Esophagus (tissue), 2 donors: ENCODE measurements around the gene TTYH1. TPM values are rescaled to one million over a fixed set of nuclear protein-coding genes. Genes with fewer than 3 reads are reported as not detected.

ENCODE experiments used
- H3K27ac ChIP-seq, 2 donors: one replicate each; pipeline ENCODE4 v1.5.1; 2013; ENCODE audit warnings: low read depth in 2 of 2, mild to moderate bottlenecking in 2 of 2, inconsistent platforms in 1 of 2, low read length in 1 of 2, moderate library complexity in 1 of 2
- H3K27me3 ChIP-seq, 2 donors: one replicate each; pipeline ENCODE4 v1.6.1; 2013; ENCODE audit warnings: low read length in 2 of 2, control low read depth in 1 of 2, mild to moderate bottlenecking in 1 of 2; ENCODE audit not compliant: insufficient read depth in 2 of 2, control insufficient read depth in 1 of 2
- H3K36me3 ChIP-seq, 2 donors: one replicate each; pipeline ENCODE4 v1.6.1; 2013; ENCODE audit warnings: low read length in 1 of 2; ENCODE audit not compliant: control insufficient read depth in 2 of 2, insufficient read depth in 2 of 2
- H3K4me1 ChIP-seq, 2 donors: one replicate each; pipeline ENCODE4 v1.6.1; 2013; ENCODE audit warnings: low read length in 1 of 2; ENCODE audit not compliant: control insufficient read depth in 2 of 2, insufficient read depth in 2 of 2
- H3K4me3 ChIP-seq, 2 donors: one replicate each; pipeline ENCODE4 v1.5.1; 2013; ENCODE audit warnings: low read length in 2 of 2, mild to moderate bottlenecking in 2 of 2, low read depth in 1 of 2, moderate library complexity in 1 of 2
- H3K9me3 ChIP-seq, 2 donors: one replicate each; pipeline ENCODE4 v1.6.1; 2013; ENCODE audit warnings: mild to moderate bottlenecking in 2 of 2, low read depth in 1 of 2, low read length in 1 of 2, moderate library complexity in 1 of 2; ENCODE audit not compliant: control insufficient read depth in 2 of 2, insufficient read depth in 1 of 2
- WGBS, 2 donors: extraction: QIAGEN DNeasy Blood & Tissue Kit; methylation state at CpG; one replicate each; pipeline ENCODE4 v1.1.7; 2013; 5-methylcytosine and 5-hydroxymethylcytosine counted together
- polyA plus RNA-seq, 2 donors: library from polyadenylated mRNA; stranded (reverse); fragments of 200-250 nt; gene quantifications; one replicate each; pipeline ENCODE4 v1.2.3, GENCODE V29; 2013
- donor health status: healthy with polysubstance abuse.
- donor health status: Bipolar disorder and iron deficiency.

Gene TTYH1
- polyA plus RNA-seq, 2 donors, result 0.82 to 3.7 TPM

DNA sequence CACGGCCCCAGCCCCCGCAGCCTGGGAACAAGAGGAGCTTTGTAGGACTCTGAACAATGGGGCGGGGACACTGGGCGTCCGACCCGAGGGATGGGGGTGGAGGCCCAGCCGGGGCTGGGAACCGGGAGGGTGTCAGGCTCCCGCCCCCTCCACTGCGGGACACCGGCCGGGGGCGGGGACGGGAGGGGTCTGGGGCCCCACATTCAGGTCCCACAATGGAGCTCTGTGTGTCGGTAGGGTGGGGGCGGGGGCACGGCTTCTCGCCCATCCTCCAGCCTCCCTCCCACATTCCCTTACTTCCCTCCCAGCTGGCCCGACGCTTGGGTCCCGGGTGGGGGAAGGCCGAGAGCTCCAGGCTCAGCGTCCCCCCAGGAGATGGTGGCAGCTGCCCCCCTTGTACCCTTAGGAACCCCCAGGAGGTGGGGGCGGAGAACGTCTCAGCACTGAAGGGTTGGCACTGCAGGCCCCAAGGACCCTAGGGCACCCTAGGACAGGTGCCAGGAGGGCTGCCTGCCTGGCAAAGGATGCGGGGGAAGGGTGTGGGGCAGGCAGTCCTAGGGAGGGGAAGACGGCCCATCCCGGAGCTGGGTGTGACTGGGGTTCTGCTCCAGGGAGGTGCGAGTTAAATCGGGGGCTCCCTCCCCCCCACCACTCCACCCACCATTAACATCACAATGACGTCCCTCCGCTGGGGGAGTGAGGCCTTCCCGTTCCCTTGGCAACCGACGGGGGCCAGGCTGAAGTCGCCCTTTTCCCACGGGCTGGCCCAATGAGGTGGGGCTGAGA is 5.3 kb downstream of the TTYH1 start:
- Histone ChIP-seq H3K9me3 (peaks cover 0 to 2% of the 10 kb centered on the region in 2 donors), H3K4me1 (peaks cover 0 to 2% of the 10 kb centered on the region in 2 donors), H3K27me3 (peaks cover 0 to 10% of the 10 kb centered on the region in 2 donors), H3K36me3 (no peaks in the 10 kb centered on the region), H3K27ac (no peak overlapping the region), H3K4me3 (no peak overlapping the region)
- 14 to 17% methylated on average over 33 to 37 of the region's 37 CpGs for WGBS, 2 donors

DNA sequence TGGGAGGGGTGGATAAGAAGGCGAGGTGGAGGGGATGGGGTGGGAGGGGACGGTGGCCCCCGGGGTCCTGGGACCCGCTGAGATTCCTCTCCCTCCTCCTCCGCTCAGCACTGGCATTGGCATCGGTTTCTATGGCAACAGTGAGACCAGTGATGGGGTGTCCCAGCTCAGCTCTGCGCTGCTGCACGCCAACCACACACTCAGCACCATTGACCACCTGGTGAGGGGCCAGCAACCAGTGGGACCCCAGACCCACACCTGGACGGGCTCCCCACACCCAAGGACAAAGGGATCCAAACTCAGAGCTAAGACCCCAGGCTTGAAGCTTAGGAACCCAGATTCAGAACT is 5.9 kb downstream of the TTYH1 start:
- WGBS, 2 donors, result 33 to 42% methylated on average over 9 of the region's 9 CpGs
- Histone ChIP-seq H3K4me3 (no peak overlapping the region), H3K4me1 (peaks cover 0 to 2% of the 10 kb centered on the region in 2 donors), H3K27ac (no peak overlapping the region), H3K36me3 (no peaks in the 10 kb centered on the region), H3K27me3 (peaks cover 0 to 7% of the 10 kb centered on the region in 2 donors), H3K9me3 (peaks cover 0 to 2% of the 10 kb centered on the region in 2 donors)

DNA sequence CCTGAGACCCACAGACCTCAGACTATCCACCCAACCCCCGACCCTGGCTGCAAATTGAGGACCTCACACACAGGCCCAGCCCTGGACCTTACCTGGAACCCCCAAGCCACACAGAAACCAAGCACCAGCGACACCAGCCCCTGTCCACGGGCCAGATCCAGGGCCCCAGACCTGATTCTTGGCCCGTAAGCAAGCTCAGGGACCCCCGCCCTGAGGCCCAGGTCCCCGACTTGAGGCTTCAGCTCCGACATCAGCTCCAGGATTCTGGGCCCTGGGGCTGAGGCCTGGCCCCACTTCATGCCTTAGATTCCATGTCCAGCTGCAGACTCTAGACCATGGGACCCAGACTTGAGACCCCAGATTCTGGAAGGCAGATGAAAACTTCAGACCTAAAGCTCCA is 6.3 kb downstream of the TTYH1 start:
- Histone ChIP-seq H3K9me3 (peaks cover 0 to 2% of the 10 kb centered on the region in 2 donors), H3K27ac (no peak overlapping the region), H3K36me3 (no peaks in the 10 kb centered on the region), H3K4me3 (no peak overlapping the region), H3K4me1 (peaks cover 0 to 2% of the 10 kb centered on the region in 2 donors), H3K27me3 (peaks cover 0 to 3% of the 10 kb centered on the region in 2 donors)
- 80 to 85% methylated on average over 7 of the region's 7 CpGs for WGBS, 2 donors

DNA sequence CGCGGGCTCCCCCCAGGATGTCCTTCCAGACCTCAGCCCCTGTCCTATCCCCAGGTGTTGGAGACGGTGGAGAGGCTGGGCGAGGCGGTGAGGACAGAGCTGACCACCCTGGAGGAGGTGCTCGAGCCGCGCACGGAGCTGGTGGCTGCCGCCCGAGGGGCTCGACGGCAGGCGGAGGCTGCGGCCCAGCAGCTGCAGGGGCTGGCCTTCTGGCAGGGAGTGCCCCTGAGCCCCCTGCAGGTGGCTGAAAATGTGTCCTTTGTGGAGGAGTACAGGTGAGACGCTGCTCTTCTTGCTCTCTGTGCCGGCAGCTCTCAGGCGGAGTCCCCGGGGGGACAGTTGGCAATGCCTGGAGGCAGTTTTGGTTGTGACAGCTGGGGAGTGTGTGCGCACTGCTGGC is 6.9 kb downstream of the TTYH1 start:
- no peaks in the 10 kb centered on the region for H3K36me3 ChIP-seq
- H3K4me1 ChIP-seq, result peaks cover 0 to 2% of the 10 kb centered on the region in 2 donors
- H3K4me3 ChIP-seq, result no peak overlapping the region
- H3K27me3 ChIP-seq, result no peaks in the 10 kb centered on the region
- no peak overlapping the region for H3K27ac ChIP-seq
- peaks cover 0 to 2% of the 10 kb centered on the region in 2 donors for H3K9me3 ChIP-seq
- WGBS, 2 donors, result 69 to 73% methylated on average over 18 to 20 of the region's 20 CpGs

DNA sequence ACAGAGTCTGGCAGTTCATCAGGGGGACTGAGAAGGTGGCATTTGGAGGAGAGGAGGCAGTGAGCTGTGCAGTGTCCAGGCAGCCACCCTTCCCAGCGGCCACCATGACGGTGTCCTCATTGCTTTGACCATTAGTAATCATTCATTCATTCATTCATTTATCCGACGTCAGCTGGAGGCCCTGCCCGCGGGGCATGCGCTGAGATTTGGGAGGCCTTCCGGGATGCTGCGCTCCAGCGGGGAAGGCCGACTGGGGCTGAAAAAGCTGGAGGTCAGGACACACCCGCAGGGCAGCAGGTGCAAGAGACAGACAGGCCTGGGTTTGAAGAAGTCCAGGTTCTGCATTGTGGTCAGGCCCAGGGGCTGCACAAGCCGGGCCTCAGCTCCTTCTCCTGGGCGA is 8.9 kb downstream of the TTYH1 start:
- Histone ChIP-seq H3K4me3 (no peak overlapping the region), H3K27me3 (peaks cover 0 to 3% of the 10 kb centered on the region in 2 donors), H3K36me3 (no peaks in the 10 kb centered on the region), H3K27ac (no peak overlapping the region), H3K4me1 (no peaks in the 10 kb centered on the region), H3K9me3 (no peaks in the 10 kb centered on the region)
- 86 to 88% methylated on average over 14 of the region's 14 CpGs for WGBS, 2 donors

DNA sequence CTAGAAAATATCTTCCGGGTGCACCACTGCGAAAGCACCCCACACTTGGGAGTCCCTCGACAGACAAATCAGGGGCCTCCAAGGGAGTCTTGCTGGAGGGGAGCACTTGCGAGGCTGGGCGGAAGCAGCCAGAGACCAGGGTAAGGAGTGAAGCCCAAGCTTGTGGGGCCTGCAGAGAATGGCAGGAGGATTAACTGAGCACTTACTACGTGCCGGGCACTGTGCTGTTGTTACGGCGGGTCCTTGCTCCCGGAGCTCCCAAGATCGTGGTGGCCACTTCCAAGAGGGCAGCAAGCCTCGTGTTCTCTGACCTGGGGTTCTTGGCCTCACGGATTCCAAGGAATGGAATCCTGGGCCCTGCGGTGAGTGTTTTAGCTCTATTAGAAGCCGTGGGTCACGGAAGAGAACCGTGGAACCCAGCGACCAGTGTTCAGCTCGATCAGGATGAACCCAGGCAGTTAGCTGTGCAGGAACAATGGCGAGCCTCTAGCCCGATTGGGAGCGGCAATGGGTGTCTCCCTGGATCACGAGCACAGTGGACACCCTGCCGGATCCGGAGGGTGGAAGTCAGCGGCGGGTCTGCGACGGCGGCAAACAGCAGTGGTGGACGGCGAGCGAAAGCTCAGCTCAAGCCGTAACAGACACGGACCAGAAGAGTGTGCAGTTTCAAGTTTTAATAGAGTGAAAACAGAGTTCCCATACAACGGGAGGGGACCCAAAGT is 9.6 kb downstream of the TTYH1 start:
- H3K9me3 ChIP-seq, result no peaks in the 10 kb centered on the region
- WGBS, 2 donors, result 85 to 87% methylated on average over 34 to 36 of the region's 36 CpGs
- no peaks in the 10 kb centered on the region for H3K4me1 ChIP-seq
- H3K4me3 ChIP-seq, result no peak overlapping the region
- H3K36me3 ChIP-seq, result no peaks in the 10 kb centered on the region
- H3K27me3 ChIP-seq, result peaks cover 0 to 3% of the 10 kb centered on the region in 2 donors
- no peak overlapping the region for H3K27ac ChIP-seq

DNA sequence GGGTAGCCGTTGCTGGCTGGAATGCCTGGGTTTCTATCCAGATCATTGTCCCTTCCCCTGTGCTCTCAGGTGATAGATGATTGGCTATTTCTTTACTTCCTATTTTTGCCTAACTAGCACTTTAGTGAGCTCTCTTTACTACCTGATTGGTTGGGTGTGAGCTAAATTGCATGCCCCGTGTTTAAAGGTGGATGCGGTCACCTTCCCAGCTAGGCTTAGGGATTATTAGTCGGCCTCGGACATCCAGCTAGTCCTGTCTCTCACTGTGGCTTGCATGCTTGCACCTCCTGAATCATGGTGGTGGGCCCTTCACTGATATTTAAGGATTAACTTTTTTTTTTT is 10.1 kb downstream of the TTYH1 start:
- no peaks in the 10 kb centered on the region for H3K4me1 ChIP-seq
- 63 to 67% methylated on average over 5 of the region's 5 CpGs for WGBS, 2 donors
- H3K27me3 ChIP-seq, result peaks cover 0 to 3% of the 10 kb centered on the region in 2 donors
- H3K27ac ChIP-seq, result no peak overlapping the region
- H3K9me3 ChIP-seq, result no peaks in the 10 kb centered on the region
- no peak overlapping the region for H3K4me3 ChIP-seq
- H3K36me3 ChIP-seq, result no peaks in the 10 kb centered on the region

DNA sequence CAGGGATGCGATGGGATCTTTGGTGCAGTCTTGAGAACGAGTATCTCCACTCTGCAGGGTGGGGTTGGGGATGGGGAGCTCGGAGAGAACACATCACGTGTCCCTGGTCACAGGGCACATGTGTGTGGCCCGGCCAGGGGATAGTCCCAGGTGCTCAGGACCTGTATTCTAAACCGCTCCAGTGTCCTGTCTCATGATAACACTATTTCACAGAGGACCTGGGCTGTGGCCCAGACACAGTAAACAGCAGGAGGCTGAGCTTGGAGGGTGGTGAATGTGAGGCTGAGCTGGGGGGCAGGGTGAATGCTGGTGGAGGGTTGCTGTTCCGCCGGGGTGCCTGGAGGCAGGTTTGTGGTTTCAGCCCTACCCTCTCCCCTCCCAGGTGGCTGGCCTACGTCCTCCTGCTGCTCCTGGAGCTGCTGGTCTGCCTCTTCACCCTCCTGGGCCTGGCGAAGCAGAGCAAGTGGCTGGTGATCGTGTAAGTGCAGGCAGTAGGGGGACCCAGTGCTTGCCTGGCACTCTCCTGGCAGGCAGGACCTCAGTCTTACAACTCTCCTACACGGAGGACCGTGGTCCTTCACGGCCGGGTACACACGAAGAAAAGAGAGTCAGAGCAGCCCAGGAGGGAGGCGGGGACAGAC is 11.1 kb downstream of the TTYH1 start:
- H3K27me3 ChIP-seq, result peaks cover 0 to 3% of the 10 kb centered on the region in 2 donors
- H3K4me1 ChIP-seq, result peaks cover 5 to 6% of the 10 kb centered on the region in 2 donors
- no peak overlapping the region for H3K27ac ChIP-seq
- no peak overlapping the region for H3K4me3 ChIP-seq
- H3K36me3 ChIP-seq, result no peaks in the 10 kb centered on the region
- WGBS, 2 donors, result 51 to 56% methylated on average over 17 of the region's 17 CpGs
- no peaks in the 10 kb centered on the region for H3K9me3 ChIP-seq

DNA sequence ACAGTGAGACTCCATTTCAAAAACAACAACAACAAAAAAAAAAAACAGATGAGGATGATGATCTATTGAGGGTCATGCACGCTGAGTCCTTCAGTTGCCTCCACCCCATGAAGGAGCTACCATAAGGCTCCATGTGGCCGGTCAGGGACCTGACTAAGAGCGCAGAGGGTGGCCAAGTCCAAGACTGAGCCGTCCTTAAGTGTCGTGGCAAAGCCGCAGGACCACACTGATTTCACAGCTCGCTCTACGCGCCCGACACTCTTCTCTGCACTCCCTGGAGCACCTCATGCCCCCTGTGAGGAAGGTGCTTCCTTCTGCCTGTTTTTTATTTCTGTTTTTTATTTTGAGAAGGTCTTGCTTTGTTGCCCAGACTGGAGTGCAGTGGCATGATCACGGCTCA is 12.3 kb downstream of the TTYH1 start:
- Histone ChIP-seq H3K27me3 (peaks cover 0 to 3% of the 10 kb centered on the region in 2 donors), H3K4me3 (no peak overlapping the region), H3K27ac (no peak overlapping the region), H3K36me3 (no peaks in the 10 kb centered on the region), H3K4me1 (peaks cover 5 to 9% of the 10 kb centered on the region in 2 donors), H3K9me3 (no peaks in the 10 kb centered on the region)
- WGBS, 2 donors, result 85 to 89% methylated on average over 11 of the region's 11 CpGs
